Heart left ventricle (tissue), 13 donors: Measurements from ENCODE around the gene ZNF304.

Source experiments
- POLR2A ChIP-seq, 2 donors: fragments of 450-650 bp; IDR thresholded peaks; one replicate each; pipeline ENCODE4 v1.6.1; 2017; ENCODE audit warnings: antibody characterized with exemption in 2 of 2, mild to moderate bottlenecking in 2 of 2, moderate library complexity in 2 of 2
- TF ChIP-seq, protein P1 (sequence below), 12 donors: fragments of 200-600 bp; sonication (generic) in 4 of 12; IDR thresholded peaks; one replicate each; pipeline versions ENCODE4 v1.5.0 to v1.8.0; 2018 to 2022; ENCODE audit warnings: antibody characterized with exemption in 12 of 12, mild to moderate bottlenecking in 5 of 12
- donor health status: ischemic (EF 13 %, LVEDD 7.1; RV severe dilation, severe dysfunction).
- donor health status: DM: no; HTN: yes; CAD: no.
- donor health status: DM: no; HTN: no; CAD: no.
- donor health status: ischemic (EF 25% LVEDD 6.9; RV normal size, moderate dysfunction).
- donor health status: ischemic (EF 25% LVEDD 5.7; RV mildly dilated, moderate dysfunction).
- donor health status: ischemic (EF 35%, LVEDD 5.7; RV mildly dilated, moderate dysfunction).
- donor health status: nonischemic (EF 11% LVEDD 7.7; RV severe dilation, severe dysfunction).
- donor health status: DM: yes; HTN: yes; CAD: no.
- donor health status: PGD.
- donor health status: ischemic (EF 29% LVEDD 5.4; RV normal size, mild dysfunction).
- donor health status: nonischemic (EF 23%, LVEDD 6.1; RV moderate dilation, normal function).

GRCh38 chr19:57302020-57302465, 49.0 kb upstream of the ZNF304 start:
- no peak for TF ChIP-seq POLR2A (IDR thresholded peaks at IDR 0.05)
- TF ChIP-seq, protein P1, sequence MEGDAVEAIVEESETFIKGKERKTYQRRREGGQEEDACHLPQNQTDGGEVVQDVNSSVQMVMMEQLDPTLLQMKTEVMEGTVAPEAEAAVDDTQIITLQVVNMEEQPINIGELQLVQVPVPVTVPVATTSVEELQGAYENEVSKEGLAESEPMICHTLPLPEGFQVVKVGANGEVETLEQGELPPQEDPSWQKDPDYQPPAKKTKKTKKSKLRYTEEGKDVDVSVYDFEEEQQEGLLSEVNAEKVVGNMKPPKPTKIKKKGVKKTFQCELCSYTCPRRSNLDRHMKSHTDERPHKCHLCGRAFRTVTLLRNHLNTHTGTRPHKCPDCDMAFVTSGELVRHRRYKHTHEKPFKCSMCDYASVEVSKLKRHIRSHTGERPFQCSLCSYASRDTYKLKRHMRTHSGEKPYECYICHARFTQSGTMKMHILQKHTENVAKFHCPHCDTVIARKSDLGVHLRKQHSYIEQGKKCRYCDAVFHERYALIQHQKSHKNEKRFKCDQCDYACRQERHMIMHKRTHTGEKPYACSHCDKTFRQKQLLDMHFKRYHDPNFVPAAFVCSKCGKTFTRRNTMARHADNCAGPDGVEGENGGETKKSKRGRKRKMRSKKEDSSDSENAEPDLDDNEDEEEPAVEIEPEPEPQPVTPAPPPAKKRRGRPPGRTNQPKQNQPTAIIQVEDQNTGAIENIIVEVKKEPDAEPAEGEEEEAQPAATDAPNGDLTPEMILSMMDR (IDR thresholded peaks at IDR 0.05) = no peak
